Endodermal cell (in vitro differentiated cells): Measurements from ENCODE around the gene SPACA7. TPM values are rescaled to one million over a fixed set of nuclear protein-coding genes. Genes with fewer than 3 reads are reported as not detected.

Experiments
- DNase-seq: peaks from one replicate; pipeline ENCODE4 v3.0.0-alpha.2; 2017
- H3K27ac ChIP-seq: 2 replicates; pipeline ENCODE4 v1.5.1; 2013; ENCODE audit warnings: mild to moderate bottlenecking, low read depth, low read length, moderate library complexity
- H3K27me3 ChIP-seq: 2 replicates; pipeline ENCODE4 v1.6.1; 2013; ENCODE audit warnings: mild to moderate bottlenecking, low read length, moderate library complexity; ENCODE audit not compliant: insufficient read depth, control insufficient read depth, poor library complexity, severe bottlenecking
- H3K36me3 ChIP-seq: 2 replicates; pipeline ENCODE4 v1.7.0; 2013; ENCODE audit warnings: mild to moderate bottlenecking, low read length, moderate library complexity; ENCODE audit not compliant: control insufficient read depth, insufficient read depth
- H3K4me1 ChIP-seq: one replicate; pipeline ENCODE4 v1.7.0; 2013; ENCODE audit warnings: low read length; ENCODE audit not compliant: control insufficient read depth, insufficient read depth
- H3K4me3 ChIP-seq: 2 replicates; pipeline ENCODE4 v1.5.1; 2013; ENCODE audit warnings: mild to moderate bottlenecking, low read length, moderate library complexity
- H3K9ac ChIP-seq: 2 replicates; pipeline ENCODE4 v1.6.1; 2013; ENCODE audit warnings: mild to moderate bottlenecking, low read length, moderate library complexity; ENCODE audit not compliant: poor library complexity, severe bottlenecking; ENCODE audit errors: extremely low read depth
- H3K9me3 ChIP-seq: 2 replicates; pipeline ENCODE4 v1.6.1; 2013; ENCODE audit warnings: mild to moderate bottlenecking, low read length, moderate library complexity; ENCODE audit not compliant: control insufficient read depth
- H3K27ac Mint-ChIP-seq: 2 replicates; pipeline ENCODE4 v1.8.0; 2020; ENCODE audit warnings: mixed read lengths
- H3K27me3 Mint-ChIP-seq: 2 replicates; pipeline ENCODE4 v1.8.0; 2021; ENCODE audit warnings: mild to moderate bottlenecking, mixed read lengths; ENCODE audit not compliant: insufficient read depth
- H3K36me3 Mint-ChIP-seq: 2 replicates; pipeline ENCODE4 v1.8.0; 2020; ENCODE audit warnings: low read depth, mixed read lengths
- H3K4me1 Mint-ChIP-seq: 2 replicates; pipeline ENCODE4 v1.8.0; 2020; ENCODE audit warnings: mixed read lengths
- H3K4me3 Mint-ChIP-seq: 2 replicates; pipeline ENCODE4 v1.8.0; 2020; ENCODE audit warnings: mild to moderate bottlenecking, moderate library complexity, mixed read lengths
- H3K9me3 Mint-ChIP-seq: 2 replicates; pipeline ENCODE4 v1.8.0; 2020; ENCODE audit warnings: mild to moderate bottlenecking, mixed read lengths
- WGBS, 2 experiments: methylation state at CpG; one replicate each; pipeline versions ENCODE4 v1.1.5 to v1.1.7; 2013; ENCODE audit warnings: missing lambda C conversion rate in 2 of 2, mixed read lengths in 1 of 2; ENCODE audit not compliant: insufficient coverage in 1 of 2, insufficient read length in 1 of 2; 5-methylcytosine and 5-hydroxymethylcytosine counted together
- total RNA-seq, 2 donors: library from RNA; stranded (reverse); fragmentation: NEBNext Ultra II Directional in 1 of 2; extraction: Animal tissue kit (Norgen Biotek cat#: 25700) in 1 of 2; gene quantifications; 2 replicates in 1 of 2; 3 replicates in 1 of 2; pipeline ENCODE4 v1.2.1, GENCODE V29; 2021
- TF ChIP-seq, protein P1 (sequence below): fragments of 200-600 bp; sonication (generic); conservative IDR thresholded peaks from 2 replicates; pipeline ENCODE4 v1.5.0; 2021; ENCODE audit warnings: antibody characterized with exemption, mild to moderate bottlenecking

The SPACA7 gene
- total RNA-seq, 2 donors from 2014 or later = not detected

DNA sequence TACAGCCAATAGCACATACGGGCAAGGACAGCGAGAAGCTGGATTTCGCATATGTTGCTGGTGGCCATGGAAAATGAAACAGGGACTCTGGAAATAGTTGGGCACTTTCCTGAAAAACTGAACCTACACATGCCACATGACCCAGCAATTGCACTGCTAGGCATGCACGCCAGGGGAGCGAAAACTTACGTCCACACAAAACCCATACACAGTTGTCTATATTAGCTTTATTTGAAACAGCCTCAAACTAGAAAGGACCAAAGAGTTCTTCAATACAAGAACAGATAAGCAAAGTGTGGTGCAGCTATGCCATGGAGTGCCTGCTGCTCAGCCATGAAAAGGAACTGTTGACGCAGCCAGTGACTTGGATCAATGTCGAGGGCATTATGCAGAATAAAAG is 7.3 kb upstream of the SPACA7 start:
- Mint-ChIP-seq H3K4me3 (no peak overlapping the region), H3K4me1 (no peaks in the 10 kb centered on the region), H3K36me3 (no peaks in the 10 kb centered on the region), H3K27ac (no peak overlapping the region), H3K9me3 (peaks cover 6% of the 10 kb centered on the region), H3K27me3 (peaks cover 4% of the 10 kb centered on the region)
- H3K4me1 ChIP-seq = no peaks in the 10 kb centered on the region
- no peak for DNase-seq
- no peak overlapping the region for H3K27ac ChIP-seq
- WGBS, 2 experiments = 93 to 94% methylated on average over 3 to 8 of the region's 8 CpGs
- H3K9me3 ChIP-seq = no peaks in the 10 kb centered on the region
- H3K36me3 ChIP-seq = no peaks in the 10 kb centered on the region
- H3K27me3 ChIP-seq = no peaks in the 10 kb centered on the region
- H3K9ac ChIP-seq = no peak overlapping the region
- H3K4me3 ChIP-seq = no peak overlapping the region
- TF ChIP-seq, protein P1, sequence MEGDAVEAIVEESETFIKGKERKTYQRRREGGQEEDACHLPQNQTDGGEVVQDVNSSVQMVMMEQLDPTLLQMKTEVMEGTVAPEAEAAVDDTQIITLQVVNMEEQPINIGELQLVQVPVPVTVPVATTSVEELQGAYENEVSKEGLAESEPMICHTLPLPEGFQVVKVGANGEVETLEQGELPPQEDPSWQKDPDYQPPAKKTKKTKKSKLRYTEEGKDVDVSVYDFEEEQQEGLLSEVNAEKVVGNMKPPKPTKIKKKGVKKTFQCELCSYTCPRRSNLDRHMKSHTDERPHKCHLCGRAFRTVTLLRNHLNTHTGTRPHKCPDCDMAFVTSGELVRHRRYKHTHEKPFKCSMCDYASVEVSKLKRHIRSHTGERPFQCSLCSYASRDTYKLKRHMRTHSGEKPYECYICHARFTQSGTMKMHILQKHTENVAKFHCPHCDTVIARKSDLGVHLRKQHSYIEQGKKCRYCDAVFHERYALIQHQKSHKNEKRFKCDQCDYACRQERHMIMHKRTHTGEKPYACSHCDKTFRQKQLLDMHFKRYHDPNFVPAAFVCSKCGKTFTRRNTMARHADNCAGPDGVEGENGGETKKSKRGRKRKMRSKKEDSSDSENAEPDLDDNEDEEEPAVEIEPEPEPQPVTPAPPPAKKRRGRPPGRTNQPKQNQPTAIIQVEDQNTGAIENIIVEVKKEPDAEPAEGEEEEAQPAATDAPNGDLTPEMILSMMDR = no peak

DNA sequence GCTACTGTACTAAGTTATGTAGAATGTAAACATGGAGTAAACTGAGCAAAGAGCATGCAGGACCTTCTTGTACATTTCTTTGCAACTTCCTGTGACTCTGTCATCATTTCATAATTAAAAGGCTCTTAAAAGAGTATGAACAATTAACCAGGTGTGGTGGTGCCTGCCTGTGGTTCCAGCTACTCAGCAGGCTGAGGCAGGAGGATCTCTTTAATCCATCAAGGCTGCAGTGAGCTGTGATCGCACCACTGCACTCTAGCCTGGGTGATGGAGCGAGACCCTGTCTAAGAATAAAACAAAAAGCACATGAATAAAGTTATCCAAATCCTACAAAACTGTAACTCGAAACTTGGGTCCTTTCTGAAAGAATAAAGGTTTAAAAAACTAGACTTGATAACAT is 5.8 kb upstream of the SPACA7 start:
- H3K9ac ChIP-seq = no peak overlapping the region
- no peaks in the 10 kb centered on the region for H3K9me3 ChIP-seq
- Mint-ChIP-seq H3K9me3 (peaks cover 13% of the 10 kb centered on the region), H3K36me3 (no peaks in the 10 kb centered on the region), H3K27me3 (peaks cover 4% of the 10 kb centered on the region), H3K4me1 (no peaks in the 10 kb centered on the region), H3K27ac (no peak overlapping the region), H3K4me3 (no peak overlapping the region)
- H3K4me3 ChIP-seq = no peak overlapping the region
- no peaks in the 10 kb centered on the region for H3K27me3 ChIP-seq
- TF ChIP-seq, protein P1 = no peak
- no peaks in the 10 kb centered on the region for H3K36me3 ChIP-seq
- WGBS, 2 experiments = 83 to 94% methylated on average over 2 to 3 of the region's 3 CpGs
- H3K4me1 ChIP-seq = no peaks in the 10 kb centered on the region
- no peak for DNase-seq
- H3K27ac ChIP-seq = no peak overlapping the region

DNA sequence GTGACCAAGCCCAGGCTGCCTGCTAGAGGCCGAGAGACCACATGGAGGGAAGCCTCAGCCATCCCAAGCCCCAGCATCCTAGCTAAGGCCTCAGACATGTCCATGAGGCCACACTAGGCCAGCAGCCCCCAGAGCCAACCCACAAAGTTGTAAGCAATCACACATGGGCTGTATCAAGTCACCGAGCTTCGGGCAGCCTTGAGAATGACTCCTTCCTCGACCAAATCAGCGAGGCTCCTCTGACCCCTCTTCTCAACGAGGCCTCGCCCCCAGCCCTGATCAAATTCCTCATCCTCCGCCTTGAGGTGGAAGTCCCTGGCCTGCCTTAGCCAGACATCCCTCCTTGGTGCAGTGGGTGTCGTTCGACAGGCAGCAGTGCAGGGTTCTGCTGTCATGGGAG is 1.9 kb upstream of the SPACA7 start:
- no peaks in the 10 kb centered on the region for H3K36me3 ChIP-seq
- Mint-ChIP-seq H3K27ac (no peak overlapping the region), H3K4me3 (no peak overlapping the region), H3K36me3 (no peaks in the 10 kb centered on the region), H3K4me1 (no peaks in the 10 kb centered on the region), H3K9me3 (peaks cover 15% of the 10 kb centered on the region), H3K27me3 (peaks cover 4% of the 10 kb centered on the region)
- 87 to 97% methylated on average over 6 to 10 of the region's 10 CpGs for WGBS, 2 experiments
- no peaks in the 10 kb centered on the region for H3K9me3 ChIP-seq
- no peak overlapping the region for H3K27ac ChIP-seq
- TF ChIP-seq, protein P1 = no peak
- no peak overlapping the region for H3K4me3 ChIP-seq
- no peak overlapping the region for H3K9ac ChIP-seq
- no peak for DNase-seq
- H3K27me3 ChIP-seq = no peaks in the 10 kb centered on the region
- no peaks in the 10 kb centered on the region for H3K4me1 ChIP-seq
